ENCODE data around the gene KAT8.
A peak's percentile ranks its signal among the peaks of the same experiment; 100 is the strongest.

KAT8 gene

GRCh38 chr16:31117384-31118222 lies at the start of gene KAT8:
TSS of gene KAT8 (plus strand) at chr16:31117664. CDS start at chr16:31117682, 18 bp downstream.
- DNase-seq = peak; percentile 86

GRCh38 chr16:31071861-31072260 lies 45.6 kb upstream of the KAT8 start:
- no peak for DNase-seq

- DNase-seq = no peak
Observed at GRCh38 chr16:31072540-31073141, 44.8 kb upstream of the KAT8 start.

DNA sequence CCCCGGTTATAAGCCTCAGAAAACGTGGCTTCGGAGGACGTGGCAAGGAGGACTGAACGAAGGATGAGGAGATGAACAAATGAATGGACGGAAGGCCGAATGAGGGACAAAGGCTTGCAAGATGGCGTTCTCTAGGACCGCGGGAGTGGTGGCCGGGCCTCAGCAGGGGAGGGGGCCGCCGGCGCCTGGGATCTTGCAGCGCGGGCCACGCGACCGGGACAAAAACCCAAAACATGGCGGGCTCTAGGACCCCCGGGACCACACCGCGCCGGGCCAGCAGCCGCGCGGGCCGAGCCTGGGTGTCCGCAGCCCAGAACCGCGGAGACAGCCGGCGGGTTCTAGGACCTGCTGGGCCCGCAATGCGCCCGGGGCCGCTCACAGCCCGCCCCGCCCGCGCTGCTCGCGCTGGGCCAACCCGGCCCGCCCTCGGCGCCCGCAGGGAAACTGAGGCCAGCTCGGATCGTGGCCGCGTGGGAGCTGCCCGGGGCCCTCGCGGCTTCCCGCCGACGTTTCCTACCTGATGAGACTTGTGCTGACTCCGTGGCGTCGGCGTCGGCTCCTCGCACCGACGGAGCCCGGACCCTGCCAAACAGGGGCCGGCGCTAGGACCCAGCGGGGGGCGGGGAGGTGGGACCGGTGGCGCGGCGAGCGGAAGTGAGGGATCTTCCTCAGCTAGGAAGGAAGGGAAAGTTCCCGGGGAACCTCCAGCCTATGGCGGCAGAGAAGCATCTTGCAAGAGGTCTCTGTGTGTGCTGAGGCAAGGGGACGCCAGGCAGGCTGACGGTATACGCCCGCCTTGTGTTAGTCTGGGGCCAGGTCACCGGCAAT lies 44.1 kb upstream of the KAT8 start:
- DNase-seq = peak; percentile 44

DNA sequence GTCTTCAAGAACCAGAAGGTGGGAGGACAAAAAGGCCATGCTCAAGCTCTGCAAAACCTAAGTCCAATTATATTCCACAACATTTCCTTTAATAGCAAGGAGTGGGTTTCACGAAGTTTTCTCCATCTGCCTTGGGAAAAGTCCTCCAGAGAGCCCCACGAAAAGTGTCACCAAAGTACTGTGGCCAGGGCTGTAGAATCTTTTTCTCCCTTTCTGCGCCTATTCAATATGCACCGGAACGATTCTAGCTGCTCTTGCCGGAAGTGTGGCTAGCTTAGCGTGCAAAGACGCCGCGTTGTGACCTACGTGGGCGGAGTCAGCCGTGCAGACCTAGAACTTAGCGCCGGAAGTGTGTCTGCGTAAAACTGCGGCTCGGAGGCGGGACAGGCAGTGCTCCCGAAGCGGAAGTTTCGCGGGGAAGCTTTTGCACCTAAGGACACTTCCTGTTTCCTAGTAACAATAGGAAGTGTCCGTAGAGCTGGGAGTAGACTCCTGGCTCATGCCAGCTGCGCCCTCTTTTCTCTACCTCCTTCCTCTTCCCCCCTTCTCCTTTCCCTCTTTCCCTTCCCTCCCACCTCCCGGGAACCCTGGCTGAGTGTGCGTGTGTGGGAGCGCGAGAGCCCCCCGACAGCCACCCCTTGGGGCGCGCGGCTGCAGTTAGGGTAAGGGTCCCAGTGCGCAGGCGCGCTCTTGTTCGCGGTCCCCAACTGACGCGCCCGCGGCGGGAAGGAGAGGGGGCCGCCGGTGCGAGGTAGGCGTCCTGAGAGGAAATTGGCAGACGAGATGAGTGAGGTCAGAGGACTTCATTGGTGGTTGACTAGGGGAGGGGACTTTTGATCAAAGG lies 43.3 kb upstream of the KAT8 start, which contains the start of the genes ZNF646 and ZNF668:
Gene ZNF646 (plus strand): TSS at position 453 of the 844 bp plus-strand sequence. CDS start 1,903 bp downstream, outside the sequence.
Gene ZNF668 (minus strand): TSS at position 271 of the 844 bp plus-strand sequence. CDS start 9,781 bp downstream, outside the sequence.
- DNase-seq = peak; percentile 97

GRCh38 chr16:31074814-31075183 lies 42.7 kb upstream of the KAT8 start:
- no peak for DNase-seq

- no peak for DNase-seq
Observed at GRCh38 chr16:31076319-31076718, 41.1 kb upstream of the KAT8 start.

- no peak for DNase-seq
Observed at GRCh38 chr16:31077024-31077423, 40.4 kb upstream of the KAT8 start.

DNA sequence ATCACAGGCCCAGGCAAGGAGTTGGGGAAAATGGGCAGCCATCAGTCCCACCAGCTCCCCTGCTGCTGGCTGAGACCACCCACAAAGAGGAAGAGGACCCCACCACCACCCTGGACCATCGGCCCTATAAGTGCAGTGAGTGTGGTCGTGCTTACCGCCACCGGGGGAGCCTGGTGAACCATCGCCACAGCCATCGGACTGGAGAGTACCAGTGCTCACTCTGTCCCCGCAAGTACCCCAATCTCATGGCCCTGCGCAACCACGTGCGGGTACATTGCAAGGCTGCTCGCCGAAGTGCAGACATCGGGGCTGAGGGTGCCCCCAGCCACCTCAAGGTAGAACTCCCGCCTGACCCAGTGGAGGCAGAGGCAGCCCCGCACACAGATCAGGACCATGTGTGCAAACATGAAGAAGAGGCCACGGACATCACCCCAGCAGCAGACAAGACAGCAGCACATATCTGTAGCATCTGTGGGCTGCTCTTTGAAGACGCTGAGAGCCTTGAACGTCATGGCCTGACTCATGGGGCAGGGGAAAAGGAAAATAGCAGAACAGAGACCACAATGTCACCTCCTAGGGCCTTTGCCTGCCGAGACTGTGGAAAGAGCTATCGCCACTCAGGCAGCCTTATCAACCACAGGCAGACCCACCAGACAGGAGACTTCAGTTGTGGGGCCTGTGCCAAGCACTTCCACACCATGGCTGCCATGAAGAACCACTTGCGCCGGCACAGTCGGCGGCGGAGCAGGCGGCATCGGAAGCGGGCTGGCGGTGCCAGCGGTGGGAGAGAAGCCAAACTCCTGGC lies 39.7 kb upstream of the KAT8 start:
- DNase-seq = no peak

- DNase-seq = no peak
Observed at GRCh38 chr16:31078597-31079341, 38.7 kb upstream of the KAT8 start.

- no peak for DNase-seq
Observed at GRCh38 chr16:31079342-31079944, 38.0 kb upstream of the KAT8 start.

DNA sequence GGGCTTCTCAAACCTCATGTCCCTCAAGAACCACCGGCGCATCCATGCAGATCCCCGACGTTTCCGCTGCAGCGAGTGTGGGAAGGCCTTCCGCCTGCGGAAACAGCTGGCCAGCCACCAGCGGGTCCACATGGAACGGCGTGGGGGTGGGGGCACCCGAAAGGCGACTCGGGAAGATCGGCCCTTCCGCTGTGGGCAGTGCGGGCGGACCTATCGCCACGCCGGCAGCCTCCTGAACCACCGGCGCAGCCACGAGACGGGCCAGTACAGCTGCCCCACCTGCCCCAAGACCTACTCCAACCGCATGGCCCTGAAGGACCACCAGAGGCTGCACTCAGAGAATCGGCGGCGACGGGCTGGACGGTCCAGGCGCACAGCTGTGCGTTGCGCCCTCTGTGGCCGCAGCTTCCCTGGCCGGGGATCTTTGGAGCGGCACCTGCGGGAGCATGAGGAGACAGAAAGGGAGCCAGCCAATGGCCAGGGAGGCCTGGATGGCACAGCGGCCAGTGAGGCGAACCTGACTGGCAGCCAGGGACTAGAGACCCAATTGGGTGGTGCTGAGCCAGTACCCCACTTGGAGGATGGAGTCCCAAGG lies 37.3 kb upstream of the KAT8 start:
- DNase-seq = no peak

GRCh38 chr16:31080756-31081419 lies 36.6 kb upstream of the KAT8 start:
- no peak for DNase-seq

DNA sequence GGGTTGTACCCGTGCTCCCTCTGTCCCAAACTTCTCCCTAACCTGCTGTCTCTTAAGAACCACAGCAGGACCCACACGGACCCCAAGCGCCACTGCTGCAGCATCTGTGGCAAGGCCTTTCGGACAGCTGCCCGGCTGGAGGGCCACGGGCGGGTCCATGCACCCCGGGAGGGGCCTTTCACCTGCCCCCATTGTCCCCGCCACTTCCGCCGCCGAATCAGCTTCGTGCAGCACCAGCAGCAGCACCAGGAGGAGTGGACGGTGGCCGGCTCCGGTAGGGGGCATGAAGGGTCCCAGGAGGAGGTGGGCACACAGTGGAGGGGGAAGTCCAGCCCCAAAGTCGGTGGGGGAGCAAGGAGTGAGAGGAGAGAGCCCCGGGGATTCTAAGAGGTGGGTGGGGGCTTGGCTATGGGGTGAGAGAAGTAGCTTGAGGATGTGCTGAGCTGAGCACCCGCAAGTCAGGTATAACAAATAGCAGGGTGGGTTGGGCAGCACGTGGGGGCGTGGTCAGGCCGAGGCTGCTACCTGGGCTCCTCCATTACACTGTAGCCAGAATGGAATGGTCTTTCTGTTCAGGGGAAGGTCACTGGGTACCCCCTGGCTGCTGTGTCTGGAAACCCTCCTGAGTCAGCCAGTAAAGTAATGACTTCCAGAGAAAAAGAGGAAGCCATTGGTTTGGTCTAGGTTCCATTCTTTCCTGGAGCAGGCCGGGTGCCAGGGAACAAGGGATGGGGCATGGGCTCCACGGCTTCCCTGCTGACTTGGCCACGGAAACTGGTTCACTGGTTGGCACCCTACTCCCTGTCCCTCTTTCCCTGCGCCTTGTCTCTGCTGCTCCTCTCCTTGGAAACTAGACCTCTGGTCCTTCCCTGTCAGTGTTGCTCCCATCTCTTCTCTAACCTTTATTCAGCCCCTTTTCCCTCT lies 35.8 kb upstream of the KAT8 start:
- DNase-seq = no peak

DNA sequence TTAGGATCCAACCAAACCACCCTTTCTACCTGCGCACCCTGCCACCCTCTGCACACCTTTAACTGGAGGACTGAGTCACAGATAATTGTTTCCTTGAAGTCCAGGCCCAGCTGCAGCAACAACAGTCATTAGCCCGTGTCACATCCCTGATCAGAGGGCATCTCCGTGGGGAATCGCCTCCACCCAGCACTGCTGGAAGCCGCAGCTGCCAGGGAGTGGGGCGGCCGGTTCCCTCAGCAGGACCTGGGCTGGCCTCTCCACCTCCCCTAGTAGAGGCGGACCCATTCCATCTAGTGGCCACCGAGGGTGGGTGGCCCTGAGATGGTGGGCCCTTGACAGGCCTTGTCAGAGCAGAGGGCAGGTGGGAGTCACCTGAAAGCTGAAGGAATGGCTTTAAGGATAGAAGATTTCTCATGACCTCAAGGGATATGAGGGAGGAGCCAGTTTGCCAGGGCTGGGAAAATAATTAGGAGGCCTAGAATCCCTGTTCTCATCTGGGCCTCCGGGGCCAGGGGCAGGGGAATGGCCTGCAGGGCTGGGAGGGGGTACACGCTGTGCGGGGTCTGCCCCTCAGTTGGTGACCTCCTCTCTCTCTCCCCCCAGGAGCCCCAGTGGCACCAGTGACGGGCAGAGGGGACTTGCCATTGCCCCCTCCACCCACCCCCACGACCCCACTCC lies 35.0 kb upstream of the KAT8 start:
- DNase-seq = no peak

DNA sequence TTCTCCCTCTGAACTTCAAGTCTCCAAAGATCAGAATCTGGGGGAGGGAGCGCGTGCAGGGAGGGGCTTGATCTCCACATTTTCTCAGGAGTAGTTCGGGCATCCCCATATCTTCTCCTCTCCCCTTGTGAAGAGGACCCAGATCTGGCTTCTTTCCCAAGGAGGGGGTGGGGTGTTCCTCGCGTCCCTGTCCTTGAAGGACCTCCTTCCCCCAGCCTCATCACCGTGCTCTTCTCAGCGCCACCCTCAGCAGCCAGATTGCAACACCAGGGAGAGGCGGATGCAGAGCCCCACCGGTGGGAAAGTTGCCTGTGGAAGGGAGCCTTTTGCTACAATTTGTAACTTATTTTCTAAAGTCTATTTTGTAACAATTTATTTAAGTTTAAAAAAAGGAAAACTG lies 34.4 kb upstream of the KAT8 start:
- DNase-seq = no peak

DNA sequence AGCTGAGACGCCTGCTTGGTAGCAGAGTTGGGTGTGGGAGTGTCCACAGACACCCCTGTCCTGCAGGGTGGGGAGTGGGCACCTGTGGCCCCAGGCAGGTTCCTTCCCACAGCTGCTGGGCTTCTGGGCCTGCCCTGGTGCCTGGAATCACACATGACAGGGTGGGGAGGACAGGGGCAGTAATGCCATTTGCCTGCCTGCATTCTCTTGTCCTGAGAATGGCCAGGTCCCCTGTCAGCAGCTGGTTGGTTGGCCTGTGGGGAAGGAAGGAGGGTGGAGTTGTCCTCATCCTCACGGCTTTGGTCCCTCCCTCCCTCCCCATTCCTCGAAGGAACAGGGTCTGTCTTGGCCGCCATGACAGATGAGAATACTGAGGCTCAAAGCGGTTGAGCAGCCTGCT lies 33.9 kb upstream of the KAT8 start:
- no peak for DNase-seq

DNA sequence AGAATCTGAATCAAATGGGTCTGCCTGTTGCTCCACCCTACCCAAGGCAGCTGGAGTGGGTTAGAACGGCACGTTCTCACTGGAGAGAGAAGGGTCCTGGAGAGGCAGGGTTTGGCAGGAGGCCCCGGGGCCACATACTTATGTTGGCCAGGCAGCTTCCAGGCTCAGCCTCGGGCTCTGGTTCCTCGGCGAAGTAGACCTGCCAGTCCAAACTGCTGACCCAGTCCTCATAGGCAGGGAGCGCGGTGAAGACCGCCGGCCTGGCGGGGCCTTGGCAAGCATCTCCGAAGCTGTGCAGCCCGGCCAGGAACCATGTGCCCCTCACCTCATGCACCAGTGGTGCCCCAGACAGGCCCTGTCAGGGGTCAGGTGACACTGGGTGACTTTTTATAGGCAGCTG lies 33.5 kb upstream of the KAT8 start:
- DNase-seq = no peak

Measured in NCI-H1436 treated with DMSO at 0.1 percent for 48 hours (cell line).